Thyroid gland (tissue), 4 donors: ENCODE measurements around the gene JPT2.

Experiments
- POLR2A ChIP-seq, 2 donors: fragments of 450-650 bp; IDR thresholded peaks; one replicate each; pipeline ENCODE4 v1.6.1; 2017; ENCODE audit warnings: antibody characterized with exemption in 2 of 2, mild to moderate bottlenecking in 2 of 2, moderate library complexity in 1 of 2
- TF ChIP-seq, protein P1 (sequence below), 6 experiments: fragments of 200-600 bp in 3 of 6; fragments of 450-650 bp in 3 of 6; sonication (generic) in 3 of 6; IDR thresholded peaks; one replicate each; pipeline ENCODE4 v1.5.1; 2016 to 2019; ENCODE audit warnings: antibody characterized with exemption in 6 of 6, mild to moderate bottlenecking in 2 of 6, inconsistent platforms in 1 of 6, moderate library complexity in 1 of 6

DNA sequence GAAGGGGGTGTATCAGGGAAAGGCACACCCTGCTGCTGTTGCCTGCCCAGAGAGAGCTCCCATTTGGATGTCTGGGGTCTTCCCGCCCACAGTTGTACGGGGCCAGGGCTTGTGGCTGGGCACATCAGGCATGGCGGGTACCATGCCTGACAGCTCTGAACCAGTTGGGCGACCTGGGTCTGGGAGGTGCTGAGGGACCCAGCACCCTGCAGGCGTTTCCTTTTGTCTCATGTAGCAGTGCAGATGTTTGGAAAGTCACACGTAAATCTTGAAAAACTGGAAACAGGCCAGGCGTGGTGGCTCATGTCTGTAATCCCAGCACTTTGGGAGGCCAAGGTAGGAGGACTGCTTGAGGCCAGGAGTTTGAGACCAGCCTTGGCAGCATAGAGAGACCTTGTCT is 8.4 kb upstream of the JPT2 start:
- TF ChIP-seq, protein P1, sequence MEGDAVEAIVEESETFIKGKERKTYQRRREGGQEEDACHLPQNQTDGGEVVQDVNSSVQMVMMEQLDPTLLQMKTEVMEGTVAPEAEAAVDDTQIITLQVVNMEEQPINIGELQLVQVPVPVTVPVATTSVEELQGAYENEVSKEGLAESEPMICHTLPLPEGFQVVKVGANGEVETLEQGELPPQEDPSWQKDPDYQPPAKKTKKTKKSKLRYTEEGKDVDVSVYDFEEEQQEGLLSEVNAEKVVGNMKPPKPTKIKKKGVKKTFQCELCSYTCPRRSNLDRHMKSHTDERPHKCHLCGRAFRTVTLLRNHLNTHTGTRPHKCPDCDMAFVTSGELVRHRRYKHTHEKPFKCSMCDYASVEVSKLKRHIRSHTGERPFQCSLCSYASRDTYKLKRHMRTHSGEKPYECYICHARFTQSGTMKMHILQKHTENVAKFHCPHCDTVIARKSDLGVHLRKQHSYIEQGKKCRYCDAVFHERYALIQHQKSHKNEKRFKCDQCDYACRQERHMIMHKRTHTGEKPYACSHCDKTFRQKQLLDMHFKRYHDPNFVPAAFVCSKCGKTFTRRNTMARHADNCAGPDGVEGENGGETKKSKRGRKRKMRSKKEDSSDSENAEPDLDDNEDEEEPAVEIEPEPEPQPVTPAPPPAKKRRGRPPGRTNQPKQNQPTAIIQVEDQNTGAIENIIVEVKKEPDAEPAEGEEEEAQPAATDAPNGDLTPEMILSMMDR (IDR thresholded peaks at IDR 0.05) = no peak
- no peak for TF ChIP-seq POLR2A (IDR thresholded peaks at IDR 0.05)
